Measurements from ENCODE around the gene SP6.

SP6 gene

DNA sequence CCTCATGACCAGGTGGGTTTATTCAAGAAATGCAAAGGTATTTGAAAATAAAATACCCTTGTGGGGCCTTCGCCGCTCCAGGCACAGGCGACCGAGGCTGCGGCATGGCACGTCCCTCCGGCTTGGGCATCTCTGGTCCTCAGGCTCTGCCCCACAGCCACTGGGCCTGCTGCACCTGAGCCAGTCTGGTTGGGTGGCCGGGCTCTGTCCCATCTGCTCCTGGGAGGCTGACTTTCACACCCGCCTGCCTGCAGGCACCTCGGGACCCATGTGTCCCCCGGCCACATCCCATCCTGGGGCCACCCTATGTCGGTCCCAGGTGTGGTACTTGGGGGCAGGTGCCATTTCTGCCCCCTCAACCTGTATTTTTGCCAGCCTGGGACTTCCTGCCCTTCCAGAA, 50.3 kb downstream of the SP6 start:
- no peak overlapping the region for H3K4me3 ChIP-seq (ENCODE audit: low read length)
- TF ChIP-seq ZNF274 (IDR thresholded peaks at IDR 0.05; ENCODE audit: low read depth, low read length), result no peak

DNA sequence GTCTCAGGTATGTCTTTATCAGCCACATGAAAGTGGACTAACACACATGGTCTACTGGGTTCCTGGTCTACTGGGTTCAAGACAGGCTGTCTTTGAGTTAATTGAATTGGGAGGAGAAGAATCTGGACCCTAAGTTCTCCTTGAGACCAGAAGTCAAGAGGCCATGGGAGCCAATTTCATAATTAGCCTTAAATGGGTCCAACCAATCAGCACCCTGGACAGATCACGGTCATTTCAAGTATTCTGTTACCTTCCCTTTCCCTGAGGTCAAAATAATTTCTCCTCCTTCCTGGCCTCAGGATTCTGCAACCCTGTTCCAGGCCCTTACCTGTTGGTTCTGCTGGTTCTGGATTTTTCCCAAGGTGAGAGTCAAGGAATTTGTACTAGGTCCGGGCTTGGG, 53.2 kb downstream of the SP6 start:
- no peak overlapping the region for H3K4me3 ChIP-seq (ENCODE audit: low read length)
- TF ChIP-seq ZNF274 (IDR thresholded peaks at IDR 0.05; ENCODE audit: low read depth, low read length), result no peak

Measured in GM08714 (cell line).